Upper lobe of right lung (tissue), 1 donor: Measurements from ENCODE around the gene SMOC2. TPM values are rescaled to one million over a fixed set of nuclear protein-coding genes. Genes with fewer than 3 reads are reported as not detected.

Experiments
- ATAC-seq: fragments of 200-7000 bp; cut with Tn5 transposase; one replicate; pipeline ENCODE4 v1.9.1; 2020; ENCODE audit warnings: mild to moderate bottlenecking, moderate library complexity
- DNase-seq: peaks from one replicate; pipeline ENCODE4 v3.0.0-alpha.2; 2020
- H3K27ac ChIP-seq: fragments of 200-600 bp; one replicate; pipeline ENCODE4 v1.8.0; 2022
- H3K27me3 ChIP-seq: fragments of 200-600 bp; one replicate; pipeline ENCODE4 v1.8.0; 2022; ENCODE audit warnings: mild to moderate bottlenecking
- H3K36me3 ChIP-seq: fragments of 200-600 bp; one replicate; pipeline ENCODE4 v1.8.0; 2022
- H3K4me1 ChIP-seq: fragments of 200-600 bp; one replicate; pipeline ENCODE4 v1.8.0; 2022
- H3K4me3 ChIP-seq: fragments of 200-600 bp; one replicate; pipeline ENCODE4 v1.8.0; 2022; ENCODE audit warnings: mild to moderate bottlenecking
- H3K9me3 ChIP-seq: fragments of 200-600 bp; one replicate; pipeline ENCODE4 v1.8.0; 2022
- CTCF ChIP-seq: fragments of 200-600 bp; IDR thresholded peaks from one replicate; pipeline ENCODE4 v1.8.0; 2022; ENCODE audit warnings: antibody characterized with exemption
- intact Hi-C: fragments of 100-400 bp; cut with DNase I; formaldehyde crosslinking; loops from one replicate; pipeline ENCODE4 v1.11.0; 2022
- total RNA-seq: library from RNA; stranded (reverse); fragmentation: NEBNext Ultra II Directional; extraction: Animal tissue kit (Norgen Biotek cat#: 25700); gene quantifications from one replicate; pipeline ENCODE4 v1.2.1, GENCODE V29; 2021
- donor health status: DM: no; HTN: yes; CAD: no; lungs with severe emphysema.

SMOC2 gene
- total RNA-seq, 1 donor from 2014 or later = 33.1 TPM

- no peak for ATAC-seq
- intact Hi-C loops = no loop called here
- Histone ChIP-seq H3K27ac (no peak overlapping the region), H3K9me3 (no peaks in the 10 kb centered on the region), H3K4me3 (no peak overlapping the region), H3K4me1 (no peaks in the 10 kb centered on the region), H3K36me3 (no peaks in the 10 kb centered on the region), H3K27me3 (no peaks in the 10 kb centered on the region)
- DNase-seq = no peak
- no peak for TF ChIP-seq CTCF
Measured at GRCh38 chr6:168611691-168612090, 170.7 kb downstream of the SMOC2 start.

DNA sequence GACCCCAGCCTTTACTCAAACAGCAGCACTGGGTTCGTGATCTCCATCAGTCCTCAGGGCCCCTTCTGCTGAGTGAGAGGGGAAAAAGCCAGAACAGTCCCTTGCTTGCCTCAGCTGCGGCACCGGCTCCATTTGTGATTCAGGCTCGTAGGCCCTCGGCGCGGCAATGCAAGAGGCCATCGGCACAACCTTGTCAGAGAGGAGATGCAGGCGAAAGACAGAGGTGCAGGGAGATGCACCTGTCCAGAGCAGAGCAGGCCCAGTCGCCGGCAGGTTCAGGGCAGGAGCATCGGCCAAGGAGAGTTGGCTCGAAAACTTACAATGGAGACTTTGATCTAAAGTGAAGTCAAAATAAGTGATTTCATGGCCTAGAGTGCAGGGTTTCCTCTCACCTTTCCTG lies 171.6 kb downstream of the SMOC2 start:
- DNase-seq = no peak
- intact Hi-C loops = no loop called here

DNA sequence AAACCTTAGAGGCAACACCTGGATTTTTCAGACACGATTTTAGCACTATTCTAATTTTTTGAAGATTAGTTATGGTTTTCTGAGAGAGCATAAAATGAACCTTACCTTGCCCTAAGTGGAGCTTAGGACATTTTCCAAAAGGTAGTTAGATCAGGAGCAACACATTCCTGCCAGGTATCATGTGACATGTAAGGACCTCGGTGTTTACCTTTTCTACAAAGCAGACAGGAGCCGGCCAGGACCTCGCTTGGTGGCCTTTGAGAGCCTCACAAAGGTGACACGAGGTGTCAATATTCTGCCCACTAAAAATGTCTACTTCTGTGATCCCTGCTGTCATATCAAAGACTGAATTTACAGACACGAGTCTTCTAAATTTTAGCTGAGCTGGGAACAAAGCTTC lies 174.9 kb downstream of the SMOC2 start:
- Histone ChIP-seq H3K4me3 (no peak overlapping the region), H3K27ac (no peak overlapping the region), H3K4me1 (no peaks in the 10 kb centered on the region), H3K27me3 (no peaks in the 10 kb centered on the region), H3K9me3 (no peaks in the 10 kb centered on the region), H3K36me3 (no peaks in the 10 kb centered on the region)
- no peak for DNase-seq
- ATAC-seq = peak; percentile 71
- intact Hi-C loops = no loop called here
- TF ChIP-seq CTCF = no peak

More for the DNA sequence above, 171.6 kb downstream of the SMOC2 start:
- TF ChIP-seq CTCF = no peak
- Histone ChIP-seq H3K4me3 (no peak overlapping the region), H3K27me3 (no peaks in the 10 kb centered on the region), H3K4me1 (no peaks in the 10 kb centered on the region), H3K9me3 (no peaks in the 10 kb centered on the region), H3K36me3 (no peaks in the 10 kb centered on the region), H3K27ac (no peak overlapping the region)
- no peak for ATAC-seq

GRCh38 chr6:168616816-168617765 lies 176.1 kb downstream of the SMOC2 start:
- ATAC-seq (peak; percentile 24), DNase-seq (no peak)
- H3K27me3 ChIP-seq = no peaks in the 10 kb centered on the region
- H3K36me3 ChIP-seq = no peaks in the 10 kb centered on the region
- no peaks in the 10 kb centered on the region for H3K9me3 ChIP-seq
- intact Hi-C loops = no loop called here
- peak; percentile 11 for TF ChIP-seq CTCF
- no peak overlapping the region for H3K4me3 ChIP-seq
- no peaks in the 10 kb centered on the region for H3K4me1 ChIP-seq
- no peak overlapping the region for H3K27ac ChIP-seq

DNA sequence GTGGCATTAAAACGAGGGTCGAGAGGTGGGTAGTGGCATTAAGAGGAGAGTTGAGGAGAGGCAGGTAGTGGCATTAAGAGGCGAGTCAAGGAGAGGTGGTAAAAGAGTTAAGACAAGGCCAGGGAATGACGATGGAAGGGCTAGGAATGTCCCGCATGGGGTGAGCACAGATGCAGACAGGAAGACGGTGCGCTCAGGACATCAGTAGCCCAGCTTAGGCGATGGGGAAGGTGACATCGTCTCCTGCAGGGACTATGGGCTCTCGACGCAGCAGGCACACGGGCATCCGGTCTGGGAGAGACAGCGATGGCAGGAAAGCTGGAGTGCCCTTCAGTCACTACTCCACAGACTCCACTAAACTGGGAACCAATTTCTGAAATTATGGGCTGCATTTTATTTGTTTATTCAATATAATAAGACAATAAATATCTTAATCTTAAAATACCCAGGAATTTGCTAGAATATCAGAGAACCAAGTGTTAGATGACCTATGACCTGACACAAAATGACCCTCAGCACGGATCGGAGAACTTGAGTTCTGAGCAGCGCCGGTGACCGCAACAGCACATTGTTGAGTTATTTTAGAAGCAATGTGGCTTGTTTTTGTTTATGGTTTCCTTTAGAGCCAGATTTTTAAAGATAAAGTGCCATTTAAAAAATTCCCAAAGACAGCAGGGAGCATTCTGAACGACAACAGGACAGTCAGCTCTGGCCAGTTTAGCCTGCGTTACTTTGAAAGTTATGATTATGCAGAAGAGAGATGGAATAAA lies 177.7 kb downstream of the SMOC2 start:
- intact Hi-C loops = no loop called here
- H3K4me3 ChIP-seq = no peak overlapping the region
- ATAC-seq (peak; percentile 28), DNase-seq (no peak)
- H3K27me3 ChIP-seq = no peaks in the 10 kb centered on the region
- no peaks in the 10 kb centered on the region for H3K36me3 ChIP-seq
- H3K27ac ChIP-seq = no peak overlapping the region
- no peaks in the 10 kb centered on the region for H3K9me3 ChIP-seq
- H3K4me1 ChIP-seq = no peaks in the 10 kb centered on the region
- no peak for TF ChIP-seq CTCF
